Chondrocyte (in vitro differentiated cells): ENCODE data around the gene WWOX. TPM values are rescaled to one million over a fixed set of nuclear protein-coding genes. Genes with fewer than 3 reads are reported as not detected.

Source experiments
- DNase-seq: peaks from one replicate; pipeline ENCODE4 v3.0.0; 2021; ENCODE audit warnings: mixed read lengths, low spot score
- H3K27ac Mint-ChIP-seq: one replicate; pipeline ENCODE4 v1.8.0; 2021; ENCODE audit warnings: mild to moderate bottlenecking, moderate library complexity, mixed read lengths; ENCODE audit not compliant: unreplicated experiment
- H3K27me3 Mint-ChIP-seq: 2 replicates; pipeline ENCODE4 v1.8.0; 2021; ENCODE audit warnings: low read depth, mixed read lengths
- H3K36me3 Mint-ChIP-seq: 2 replicates; pipeline ENCODE4 v1.8.0; 2021; ENCODE audit warnings: low read depth, mixed read lengths
- H3K4me1 Mint-ChIP-seq: 2 replicates; pipeline ENCODE4 v1.8.0; 2021; ENCODE audit warnings: low read depth, mild to moderate bottlenecking, mixed read lengths
- H3K4me3 Mint-ChIP-seq: one replicate; pipeline ENCODE4 v1.8.0; 2021; ENCODE audit warnings: mild to moderate bottlenecking, moderate library complexity, mixed read lengths; ENCODE audit not compliant: unreplicated experiment
- H3K9me3 Mint-ChIP-seq: 2 replicates; pipeline ENCODE4 v1.8.0; 2021; ENCODE audit warnings: low read depth, mixed read lengths
- total RNA-seq: library from RNA; stranded (reverse); gene quantifications from 3 replicates; pipeline ENCODE4 v1.2.1, GENCODE V29; 2021
- TF ChIP-seq, protein P1 (sequence below): fragments of 200-600 bp; sonication (generic); IDR thresholded peaks from 2 replicates; pipeline ENCODE4 v1.5.0; 2021; ENCODE audit warnings: antibody characterized with exemption, mild to moderate bottlenecking, moderate library complexity

WWOX gene
- total RNA-seq, 1 donor from 2014 or later, result 12.1 TPM

- Mint-ChIP-seq H3K27me3 (no peaks in the 10 kb centered on the region), H3K9me3 (no peaks in the 10 kb centered on the region), H3K27ac (no peak overlapping the region), H3K4me3 (no peak overlapping the region), H3K4me1 (peaks cover 12% of the 10 kb centered on the region), H3K36me3 (no peaks in the 10 kb centered on the region)
- DNase-seq, result no peak
- TF ChIP-seq, protein P1, sequence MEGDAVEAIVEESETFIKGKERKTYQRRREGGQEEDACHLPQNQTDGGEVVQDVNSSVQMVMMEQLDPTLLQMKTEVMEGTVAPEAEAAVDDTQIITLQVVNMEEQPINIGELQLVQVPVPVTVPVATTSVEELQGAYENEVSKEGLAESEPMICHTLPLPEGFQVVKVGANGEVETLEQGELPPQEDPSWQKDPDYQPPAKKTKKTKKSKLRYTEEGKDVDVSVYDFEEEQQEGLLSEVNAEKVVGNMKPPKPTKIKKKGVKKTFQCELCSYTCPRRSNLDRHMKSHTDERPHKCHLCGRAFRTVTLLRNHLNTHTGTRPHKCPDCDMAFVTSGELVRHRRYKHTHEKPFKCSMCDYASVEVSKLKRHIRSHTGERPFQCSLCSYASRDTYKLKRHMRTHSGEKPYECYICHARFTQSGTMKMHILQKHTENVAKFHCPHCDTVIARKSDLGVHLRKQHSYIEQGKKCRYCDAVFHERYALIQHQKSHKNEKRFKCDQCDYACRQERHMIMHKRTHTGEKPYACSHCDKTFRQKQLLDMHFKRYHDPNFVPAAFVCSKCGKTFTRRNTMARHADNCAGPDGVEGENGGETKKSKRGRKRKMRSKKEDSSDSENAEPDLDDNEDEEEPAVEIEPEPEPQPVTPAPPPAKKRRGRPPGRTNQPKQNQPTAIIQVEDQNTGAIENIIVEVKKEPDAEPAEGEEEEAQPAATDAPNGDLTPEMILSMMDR, result no peak
These were observed 212.4 kb downstream of the WWOX start for GRCh38 chr16:78311831-78312230.

DNA sequence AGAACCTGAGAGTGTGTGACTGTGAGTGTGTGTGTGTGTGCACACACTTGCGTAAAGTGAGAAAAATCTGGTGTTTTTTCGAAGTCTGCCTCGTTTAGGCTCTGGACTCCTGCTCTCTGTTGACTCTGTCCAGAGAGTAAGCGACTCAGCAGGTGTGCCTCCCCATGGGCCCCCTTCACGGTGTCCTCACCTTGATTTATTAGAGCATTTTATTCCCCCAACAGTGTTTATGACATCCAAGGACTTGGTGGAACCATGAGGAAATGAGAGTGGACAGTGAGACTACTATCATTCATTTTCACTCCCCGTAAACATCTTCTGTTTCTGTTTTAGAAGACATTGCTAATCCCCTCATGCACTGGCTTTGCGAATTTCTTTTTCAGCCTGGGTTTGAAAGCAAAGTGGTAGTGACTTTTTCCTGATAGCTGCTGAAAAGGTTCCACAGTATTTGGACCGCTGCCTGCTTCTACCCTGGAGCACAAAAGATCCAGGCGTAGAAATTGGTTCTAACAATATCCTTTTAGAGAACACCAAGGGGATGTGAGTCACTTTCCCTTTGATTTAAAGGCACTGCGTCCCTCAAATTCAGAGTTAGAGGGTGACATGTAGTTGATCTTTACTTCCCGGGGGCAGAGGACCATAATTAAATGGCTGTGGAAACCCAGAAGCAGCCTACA, 218.2 kb downstream of the WWOX start:
- TF ChIP-seq, protein P1, result no peak
- Mint-ChIP-seq H3K4me3 (peak overlapping the region; percentile 22), H3K27me3 (no peaks in the 10 kb centered on the region), H3K9me3 (no peaks in the 10 kb centered on the region), H3K4me1 (peaks cover 31% of the 10 kb centered on the region), H3K27ac (peak overlapping the region; percentile 68), H3K36me3 (no peaks in the 10 kb centered on the region)
- DNase-seq, result no peak

DNA sequence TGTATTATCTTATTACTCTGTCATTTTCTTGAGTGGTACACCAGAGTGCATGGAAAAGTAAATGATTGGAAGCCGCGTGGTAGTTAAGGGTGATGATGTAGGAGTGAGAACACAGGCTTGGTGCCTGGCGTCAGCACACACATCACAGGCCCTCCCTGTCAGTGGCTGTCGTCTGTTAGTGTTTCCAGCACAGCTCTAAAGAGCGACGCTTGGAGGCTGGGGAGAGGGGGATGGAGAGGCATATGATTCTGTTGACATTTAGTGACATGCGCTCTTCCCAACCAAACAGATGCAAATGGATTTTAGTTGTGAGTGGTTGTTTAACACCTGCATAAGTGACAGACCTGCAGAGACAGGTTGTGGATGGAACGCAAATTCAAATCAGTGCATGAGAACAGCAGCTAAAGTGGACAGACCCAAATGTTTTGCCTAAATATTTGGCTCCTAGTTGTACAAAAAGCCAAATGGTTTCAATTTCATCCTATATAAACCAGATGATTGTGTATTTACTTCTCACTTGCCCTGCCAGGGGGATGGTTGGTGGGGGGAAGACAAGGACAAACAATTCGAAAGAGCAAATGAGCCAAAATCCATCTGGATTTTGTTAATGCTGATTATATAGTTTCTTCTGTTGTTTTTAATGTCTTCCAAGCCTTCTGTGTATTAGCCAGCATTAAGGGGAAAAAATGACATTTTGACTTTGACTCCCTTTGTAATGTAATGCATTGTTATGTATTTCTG, 222.3 kb downstream of the WWOX start:
- Mint-ChIP-seq H3K27ac (no peak overlapping the region), H3K27me3 (no peaks in the 10 kb centered on the region), H3K9me3 (no peaks in the 10 kb centered on the region), H3K4me1 (peaks cover 31% of the 10 kb centered on the region), H3K36me3 (no peaks in the 10 kb centered on the region), H3K4me3 (no peak overlapping the region)
- DNase-seq, result no peak
- TF ChIP-seq, protein P1, result no peak

GRCh38 chr16:78323315-78323714, 223.9 kb downstream of the WWOX start:
- Mint-ChIP-seq H3K4me1 (peaks cover 20% of the 10 kb centered on the region), H3K36me3 (no peaks in the 10 kb centered on the region), H3K4me3 (no peak overlapping the region), H3K9me3 (no peaks in the 10 kb centered on the region), H3K27me3 (no peaks in the 10 kb centered on the region), H3K27ac (no peak overlapping the region)
- DNase-seq, result no peak
- TF ChIP-seq, protein P1, result no peak

- TF ChIP-seq, protein P1, result no peak
- no peaks in the 10 kb centered on the region for H3K36me3 Mint-ChIP-seq
- H3K9me3 Mint-ChIP-seq, result no peaks in the 10 kb centered on the region
- H3K27ac Mint-ChIP-seq, result no peak overlapping the region
- no peak for DNase-seq
- H3K4me1 Mint-ChIP-seq, result peaks cover 9% of the 10 kb centered on the region
- no peak overlapping the region for H3K4me3 Mint-ChIP-seq
- H3K27me3 Mint-ChIP-seq, result no peaks in the 10 kb centered on the region
These were observed 225.3 kb downstream of the WWOX start for GRCh38 chr16:78324649-78325285.
